GM23338 (cell line): Measurements from ENCODE around the gene SLC41A3. TPM values are rescaled to one million over a fixed set of nuclear protein-coding genes. Genes with fewer than 3 reads are reported as not detected.

ENCODE experiments used
- ATAC-seq: fragments of 200-7000 bp; cut with Tn5 transposase; 3 replicates; pipeline ENCODE4 v1.9.1; 2020
- DNase-seq: peaks from one replicate; pipeline ENCODE4 v3.0.0-alpha.2; 2015; ENCODE audit warnings: low spot score
- H2AFZ ChIP-seq: fragments of 200-600 bp; sonication (generic); 2 replicates; pipeline ENCODE4 v1.8.0; 2016; ENCODE audit warnings: antibody characterized with exemption, mild to moderate bottlenecking, moderate library complexity
- H3F3A ChIP-seq: fragments of 200-600 bp; sonication (generic); replicated peaks from 2 replicates; pipeline ENCODE4 v1.8.0; 2017; ENCODE audit warnings: antibody characterized with exemption, mixed run types, low read depth
- H3K27ac ChIP-seq: fragments of 200-600 bp; sonication (generic); 2 replicates; pipeline ENCODE4 v1.6.1; 2016; ENCODE audit warnings: low read depth
- H3K27me3 ChIP-seq: fragments of 200-600 bp; sonication (generic); 2 replicates; pipeline ENCODE4 v1.8.0; 2016; ENCODE audit warnings: mild to moderate bottlenecking, mixed run types, moderate library complexity; ENCODE audit not compliant: insufficient read depth
- H3K36me3 ChIP-seq: fragments of 200-600 bp; sonication (generic); 2 replicates; pipeline ENCODE4 v1.8.0; 2016; ENCODE audit warnings: mild to moderate bottlenecking; ENCODE audit not compliant: insufficient read depth
- H3K4me1 ChIP-seq: fragments of 200-600 bp; sonication (generic); 2 replicates; pipeline ENCODE4 v1.8.0; 2016; ENCODE audit warnings: mild to moderate bottlenecking, moderate library complexity; ENCODE audit not compliant: insufficient read depth
- H3K4me2 ChIP-seq: fragments of 200-600 bp; sonication (generic); 2 replicates; pipeline ENCODE4 v1.7.1; 2017; ENCODE audit warnings: mixed run types
- H3K4me3 ChIP-seq: fragments of 200-600 bp; sonication (generic); 2 replicates; pipeline ENCODE4 v1.6.1; 2016; ENCODE audit warnings: mixed run types
- H3K79me2 ChIP-seq: fragments of 200-600 bp; sonication (generic); replicated peaks from 2 replicates; pipeline ENCODE4 v1.8.0; 2017; ENCODE audit warnings: mild to moderate bottlenecking; ENCODE audit not compliant: insufficient read depth
- H3K9me2 ChIP-seq: fragments of 200-600 bp; sonication (generic); 2 replicates; pipeline ENCODE4 v1.8.0; 2017; ENCODE audit not compliant: insufficient read depth
- H4K20me1 ChIP-seq: fragments of 200-600 bp; sonication (generic); replicated peaks from 2 replicates; pipeline ENCODE4 v1.8.0; 2017; ENCODE audit warnings: mild to moderate bottlenecking; ENCODE audit not compliant: insufficient read depth
- H3K27ac Mint-ChIP-seq: 2 replicates; pipeline ENCODE4 v1.8.0; 2020; ENCODE audit warnings: inconsistent platforms, mild to moderate bottlenecking, moderate library complexity, mixed read lengths
- H3K27me3 Mint-ChIP-seq: 3 replicates; pipeline ENCODE4 v1.8.0; 2022; ENCODE audit warnings: low read depth, mild to moderate bottlenecking, moderate library complexity, mixed read lengths, inconsistent platforms; ENCODE audit not compliant: insufficient read depth, poor library complexity
- H3K36me3 Mint-ChIP-seq: 3 replicates; pipeline ENCODE4 v1.8.0; 2021; ENCODE audit warnings: low read depth, mild to moderate bottlenecking, inconsistent platforms, moderate library complexity, mixed read lengths
- H3K4me1 Mint-ChIP-seq: 3 replicates; pipeline ENCODE4 v1.8.0; 2020; ENCODE audit warnings: mild to moderate bottlenecking, inconsistent platforms, mixed read lengths
- H3K4me3 Mint-ChIP-seq: 3 replicates; pipeline ENCODE4 v1.8.0; 2021; ENCODE audit warnings: moderate library complexity, mild to moderate bottlenecking, inconsistent platforms, mixed read lengths
- H3K9me3 Mint-ChIP-seq: 3 replicates; pipeline ENCODE4 v1.8.0; 2020; ENCODE audit warnings: moderate library complexity, mild to moderate bottlenecking, inconsistent platforms, mixed read lengths
- CREB1 ChIP-seq: fragments of 250-450 bp; sonication (Bioruptor Pico); IDR thresholded peaks from 2 replicates; pipeline ENCODE4 v1.5.0; 2020; ENCODE audit warnings: low read depth, mild to moderate bottlenecking, moderate library complexity
- EZH2 ChIP-seq: fragments of 200-600 bp; sonication (generic); IDR thresholded peaks from one replicate; pipeline ENCODE4 v1.8.0; 2017; ENCODE audit warnings: antibody characterized with exemption, mild to moderate bottlenecking, low read depth; ENCODE audit not compliant: unreplicated experiment
- EZH2phosphoT487 ChIP-seq: fragments of 200-600 bp; sonication (generic); IDR thresholded peaks from one replicate; pipeline ENCODE4 v1.8.1; 2018; ENCODE audit warnings: antibody characterized with exemption; ENCODE audit not compliant: unreplicated experiment
- JUNB ChIP-seq: IDR thresholded peaks from one replicate; pipeline ENCODE4 v1.6.1; 2016; ENCODE audit warnings: antibody characterized with exemption; ENCODE audit not compliant: unreplicated experiment
- NANOG ChIP-seq: IDR thresholded peaks from 2 replicates; pipeline ENCODE4 v1.6.1; 2016; ENCODE audit warnings: antibody characterized with exemption, borderline replicate concordance
- POLR2AphosphoS5 ChIP-seq: IDR thresholded peaks from 2 replicates; pipeline ENCODE4 v1.6.1; 2016; ENCODE audit warnings: antibody characterized with exemption, low read depth
- STAT1 ChIP-seq: IDR thresholded peaks from one replicate; pipeline ENCODE4 v1.6.1; 2016; ENCODE audit warnings: antibody characterized with exemption; ENCODE audit not compliant: unreplicated experiment
- ZNF114 ChIP-seq: fragments of 250-450 bp; sonication (Bioruptor Pico); IDR thresholded peaks from 2 replicates; pipeline ENCODE4 v1.5.0; 2020; ENCODE audit warnings: mild to moderate bottlenecking, moderate library complexity
- ZNF331 ChIP-seq: fragments of 250-450 bp; sonication (Bioruptor Pico); IDR thresholded peaks from 2 replicates; pipeline ENCODE4 v1.5.0; 2020; ENCODE audit warnings: low read depth, mild to moderate bottlenecking, moderate library complexity
- polyA plus RNA-seq: library from polyadenylated mRNA; unstranded; fragments of >200 nt; fragmentation: Nextera tagmentation; extraction: Ambion mirVana; gene quantifications from 2 replicates; pipeline ENCODE4 v1.2.1, GENCODE V29; 2016
- total RNA-seq: library from RNA; depleted of rRNA; stranded (reverse); fragments of >200 nt; shearing (Covaris generic); gene quantifications from 2 replicates; pipeline ENCODE4 v1.2.3, GENCODE V29; 2014
- TF ChIP-seq, protein P1 (sequence below): IDR thresholded peaks from 2 replicates; pipeline ENCODE4 v1.6.1; 2016; ENCODE audit warnings: antibody characterized with exemption
- TF ChIP-seq, protein P2 (sequence below): fragments of 250-450 bp; sonication (Bioruptor Pico); IDR thresholded peaks from 2 replicates; pipeline ENCODE4 v1.5.0; 2020; ENCODE audit warnings: mild to moderate bottlenecking, moderate library complexity
- TF ChIP-seq, protein P3 (sequence below): IDR thresholded peaks from one replicate; pipeline ENCODE4 v1.6.1; 2018; ENCODE audit warnings: antibody characterized with exemption; ENCODE audit not compliant: unreplicated experiment
- TF ChIP-seq, protein P4 (sequence below), 2 experiments: fragments of 200-600 bp in 1 of 2; sonication (generic) in 1 of 2; conservative IDR thresholded peaks; 2 replicates each; pipeline versions ENCODE4 v1.5.1 to v1.6.1; 2016 to 2017; ENCODE audit warnings: antibody characterized with exemption in 2 of 2, low read depth in 2 of 2, mild to moderate bottlenecking in 2 of 2, moderate library complexity in 1 of 2

The SLC41A3 gene
- total and polyA plus RNA-seq, 2 experiments from 2014 or later = 12.1 to 29.8 TPM

DNA sequence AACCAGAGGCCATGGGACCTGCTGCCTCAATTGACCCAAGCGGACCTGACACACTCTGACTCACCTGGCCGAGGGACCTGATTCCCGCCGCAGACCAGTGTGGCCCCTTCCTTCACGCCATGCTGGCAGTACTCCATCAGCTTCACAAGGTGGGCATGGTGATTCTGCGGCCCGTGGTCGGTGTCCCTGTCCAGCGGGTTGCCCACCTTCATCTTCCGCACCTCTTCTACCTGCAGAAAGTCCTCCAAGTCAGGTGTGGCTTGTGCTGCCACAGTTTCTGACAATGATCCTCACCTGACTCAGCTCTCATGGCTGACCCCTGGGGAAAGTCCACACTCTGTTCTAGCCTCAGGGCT lies 25.9 kb upstream of the SLC41A3 start:
- Histone ChIP-seq H2AFZ (no peak overlapping the region), H3F3A (no peaks in the 10 kb centered on the region), H3K27ac (no peak overlapping the region), H3K79me2 (no peaks in the 10 kb centered on the region), H3K4me1 (no peaks in the 10 kb centered on the region), H3K36me3 (no peaks in the 10 kb centered on the region), H3K27me3 (no peaks in the 10 kb centered on the region), H4K20me1 (no peaks in the 10 kb centered on the region), H3K4me3 (no peak overlapping the region), H3K9me2 (no peaks in the 10 kb centered on the region), H3K4me2 (no peak overlapping the region)
- Mint-ChIP-seq H3K36me3 (no peaks in the 10 kb centered on the region), H3K9me3 (peaks cover 3% of the 10 kb centered on the region; the same call in 1 of the 3 replicates), H3K4me1 (no peaks in the 10 kb centered on the region), H3K27me3 (peaks cover 2% of the 10 kb centered on the region), H3K27ac (no peak overlapping the region), H3K4me3 (no peak overlapping the region)
- ATAC-seq (no peak), DNase-seq (no peak)
- TF ChIP-seq, protein P1, sequence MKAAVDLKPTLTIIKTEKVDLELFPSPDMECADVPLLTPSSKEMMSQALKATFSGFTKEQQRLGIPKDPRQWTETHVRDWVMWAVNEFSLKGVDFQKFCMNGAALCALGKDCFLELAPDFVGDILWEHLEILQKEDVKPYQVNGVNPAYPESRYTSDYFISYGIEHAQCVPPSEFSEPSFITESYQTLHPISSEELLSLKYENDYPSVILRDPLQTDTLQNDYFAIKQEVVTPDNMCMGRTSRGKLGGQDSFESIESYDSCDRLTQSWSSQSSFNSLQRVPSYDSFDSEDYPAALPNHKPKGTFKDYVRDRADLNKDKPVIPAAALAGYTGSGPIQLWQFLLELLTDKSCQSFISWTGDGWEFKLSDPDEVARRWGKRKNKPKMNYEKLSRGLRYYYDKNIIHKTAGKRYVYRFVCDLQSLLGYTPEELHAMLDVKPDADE = no peak
- TF ChIP-seq ZNF331 (CRISPR knock-in tag) = no peak
- TF ChIP-seq, protein P2, sequence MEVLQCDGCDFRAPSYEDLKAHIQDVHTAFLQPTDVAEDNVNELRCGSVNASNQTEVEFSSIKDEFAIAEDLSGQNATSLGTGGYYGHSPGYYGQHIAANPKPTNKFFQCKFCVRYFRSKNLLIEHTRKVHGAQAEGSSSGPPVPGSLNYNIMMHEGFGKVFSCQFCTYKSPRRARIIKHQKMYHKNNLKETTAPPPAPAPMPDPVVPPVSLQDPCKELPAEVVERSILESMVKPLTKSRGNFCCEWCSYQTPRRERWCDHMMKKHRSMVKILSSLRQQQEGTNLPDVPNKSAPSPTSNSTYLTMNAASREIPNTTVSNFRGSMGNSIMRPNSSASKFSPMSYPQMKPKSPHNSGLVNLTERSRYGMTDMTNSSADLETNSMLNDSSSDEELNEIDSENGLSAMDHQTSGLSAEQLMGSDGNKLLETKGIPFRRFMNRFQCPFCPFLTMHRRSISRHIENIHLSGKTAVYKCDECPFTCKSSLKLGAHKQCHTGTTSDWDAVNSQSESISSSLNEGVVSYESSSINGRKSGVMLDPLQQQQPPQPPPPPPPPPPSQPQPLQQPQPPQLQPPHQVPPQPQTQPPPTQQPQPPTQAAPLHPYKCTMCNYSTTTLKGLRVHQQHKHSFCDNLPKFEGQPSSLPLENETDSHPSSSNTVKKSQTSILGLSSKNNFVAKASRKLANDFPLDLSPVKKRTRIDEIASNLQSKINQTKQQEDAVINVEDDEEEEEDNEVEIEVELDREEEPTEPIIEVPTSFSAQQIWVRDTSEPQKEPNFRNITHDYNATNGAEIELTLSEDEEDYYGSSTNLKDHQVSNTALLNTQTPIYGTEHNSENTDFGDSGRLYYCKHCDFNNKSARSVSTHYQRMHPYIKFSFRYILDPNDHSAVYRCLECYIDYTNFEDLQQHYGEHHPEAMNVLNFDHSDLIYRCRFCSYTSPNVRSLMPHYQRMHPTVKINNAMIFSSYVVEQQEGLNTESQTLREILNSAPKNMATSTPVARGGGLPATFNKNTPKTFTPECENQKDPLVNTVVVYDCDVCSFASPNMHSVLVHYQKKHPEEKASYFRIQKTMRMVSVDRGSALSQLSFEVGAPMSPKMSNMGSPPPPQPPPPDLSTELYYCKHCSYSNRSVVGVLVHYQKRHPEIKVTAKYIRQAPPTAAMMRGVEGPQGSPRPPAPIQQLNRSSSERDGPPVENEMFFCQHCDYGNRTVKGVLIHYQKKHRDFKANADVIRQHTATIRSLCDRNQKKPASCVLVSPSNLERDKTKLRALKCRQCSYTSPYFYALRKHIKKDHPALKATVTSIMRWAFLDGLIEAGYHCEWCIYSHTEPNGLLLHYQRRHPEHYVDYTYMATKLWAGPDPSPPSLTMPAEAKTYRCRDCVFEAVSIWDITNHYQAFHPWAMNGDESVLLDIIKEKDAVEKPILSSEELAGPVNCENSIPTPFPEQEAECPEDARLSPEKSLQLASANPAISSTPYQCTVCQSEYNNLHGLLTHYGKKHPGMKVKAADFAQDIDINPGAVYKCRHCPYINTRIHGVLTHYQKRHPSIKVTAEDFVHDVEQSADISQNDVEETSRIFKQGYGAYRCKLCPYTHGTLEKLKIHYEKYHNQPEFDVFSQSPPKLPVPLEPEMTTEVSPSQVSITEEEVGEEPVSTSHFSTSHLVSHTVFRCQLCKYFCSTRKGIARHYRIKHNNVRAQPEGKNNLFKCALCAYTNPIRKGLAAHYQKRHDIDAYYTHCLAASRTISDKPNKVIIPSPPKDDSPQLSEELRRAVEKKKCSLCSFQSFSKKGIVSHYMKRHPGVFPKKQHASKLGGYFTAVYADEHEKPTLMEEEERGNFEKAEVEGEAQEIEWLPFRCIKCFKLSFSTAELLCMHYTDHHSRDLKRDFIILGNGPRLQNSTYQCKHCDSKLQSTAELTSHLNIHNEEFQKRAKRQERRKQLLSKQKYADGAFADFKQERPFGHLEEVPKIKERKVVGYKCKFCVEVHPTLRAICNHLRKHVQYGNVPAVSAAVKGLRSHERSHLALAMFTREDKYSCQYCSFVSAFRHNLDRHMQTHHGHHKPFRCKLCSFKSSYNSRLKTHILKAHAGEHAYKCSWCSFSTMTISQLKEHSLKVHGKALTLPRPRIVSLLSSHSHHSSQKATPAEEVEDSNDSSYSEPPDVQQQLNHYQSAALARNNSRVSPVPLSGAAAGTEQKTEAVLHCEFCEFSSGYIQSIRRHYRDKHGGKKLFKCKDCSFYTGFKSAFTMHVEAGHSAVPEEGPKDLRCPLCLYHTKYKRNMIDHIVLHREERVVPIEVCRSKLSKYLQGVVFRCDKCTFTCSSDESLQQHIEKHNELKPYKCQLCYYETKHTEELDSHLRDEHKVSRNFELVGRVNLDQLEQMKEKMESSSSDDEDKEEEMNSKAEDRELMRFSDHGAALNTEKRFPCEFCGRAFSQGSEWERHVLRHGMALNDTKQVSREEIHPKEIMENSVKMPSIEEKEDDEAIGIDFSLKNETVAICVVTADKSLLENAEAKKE = no peak
- TF ChIP-seq, protein P3, sequence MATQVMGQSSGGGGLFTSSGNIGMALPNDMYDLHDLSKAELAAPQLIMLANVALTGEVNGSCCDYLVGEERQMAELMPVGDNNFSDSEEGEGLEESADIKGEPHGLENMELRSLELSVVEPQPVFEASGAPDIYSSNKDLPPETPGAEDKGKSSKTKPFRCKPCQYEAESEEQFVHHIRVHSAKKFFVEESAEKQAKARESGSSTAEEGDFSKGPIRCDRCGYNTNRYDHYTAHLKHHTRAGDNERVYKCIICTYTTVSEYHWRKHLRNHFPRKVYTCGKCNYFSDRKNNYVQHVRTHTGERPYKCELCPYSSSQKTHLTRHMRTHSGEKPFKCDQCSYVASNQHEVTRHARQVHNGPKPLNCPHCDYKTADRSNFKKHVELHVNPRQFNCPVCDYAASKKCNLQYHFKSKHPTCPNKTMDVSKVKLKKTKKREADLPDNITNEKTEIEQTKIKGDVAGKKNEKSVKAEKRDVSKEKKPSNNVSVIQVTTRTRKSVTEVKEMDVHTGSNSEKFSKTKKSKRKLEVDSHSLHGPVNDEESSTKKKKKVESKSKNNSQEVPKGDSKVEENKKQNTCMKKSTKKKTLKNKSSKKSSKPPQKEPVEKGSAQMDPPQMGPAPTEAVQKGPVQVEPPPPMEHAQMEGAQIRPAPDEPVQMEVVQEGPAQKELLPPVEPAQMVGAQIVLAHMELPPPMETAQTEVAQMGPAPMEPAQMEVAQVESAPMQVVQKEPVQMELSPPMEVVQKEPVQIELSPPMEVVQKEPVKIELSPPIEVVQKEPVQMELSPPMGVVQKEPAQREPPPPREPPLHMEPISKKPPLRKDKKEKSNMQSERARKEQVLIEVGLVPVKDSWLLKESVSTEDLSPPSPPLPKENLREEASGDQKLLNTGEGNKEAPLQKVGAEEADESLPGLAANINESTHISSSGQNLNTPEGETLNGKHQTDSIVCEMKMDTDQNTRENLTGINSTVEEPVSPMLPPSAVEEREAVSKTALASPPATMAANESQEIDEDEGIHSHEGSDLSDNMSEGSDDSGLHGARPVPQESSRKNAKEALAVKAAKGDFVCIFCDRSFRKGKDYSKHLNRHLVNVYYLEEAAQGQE = no peak
- no peak for TF ChIP-seq STAT1
- no peak for TF ChIP-seq ZNF114 (CRISPR knock-in tag)
- TF ChIP-seq EZH2 = no peak
- TF ChIP-seq, protein P4, sequence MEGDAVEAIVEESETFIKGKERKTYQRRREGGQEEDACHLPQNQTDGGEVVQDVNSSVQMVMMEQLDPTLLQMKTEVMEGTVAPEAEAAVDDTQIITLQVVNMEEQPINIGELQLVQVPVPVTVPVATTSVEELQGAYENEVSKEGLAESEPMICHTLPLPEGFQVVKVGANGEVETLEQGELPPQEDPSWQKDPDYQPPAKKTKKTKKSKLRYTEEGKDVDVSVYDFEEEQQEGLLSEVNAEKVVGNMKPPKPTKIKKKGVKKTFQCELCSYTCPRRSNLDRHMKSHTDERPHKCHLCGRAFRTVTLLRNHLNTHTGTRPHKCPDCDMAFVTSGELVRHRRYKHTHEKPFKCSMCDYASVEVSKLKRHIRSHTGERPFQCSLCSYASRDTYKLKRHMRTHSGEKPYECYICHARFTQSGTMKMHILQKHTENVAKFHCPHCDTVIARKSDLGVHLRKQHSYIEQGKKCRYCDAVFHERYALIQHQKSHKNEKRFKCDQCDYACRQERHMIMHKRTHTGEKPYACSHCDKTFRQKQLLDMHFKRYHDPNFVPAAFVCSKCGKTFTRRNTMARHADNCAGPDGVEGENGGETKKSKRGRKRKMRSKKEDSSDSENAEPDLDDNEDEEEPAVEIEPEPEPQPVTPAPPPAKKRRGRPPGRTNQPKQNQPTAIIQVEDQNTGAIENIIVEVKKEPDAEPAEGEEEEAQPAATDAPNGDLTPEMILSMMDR (conservative IDR thresholded peaks at IDR 0.05; ENCODE audit: low read depth in 2 of 2) = no peak
- TF ChIP-seq POLR2AphosphoS5 = no peak
- no peak for TF ChIP-seq NANOG
- TF ChIP-seq EZH2phosphoT487 = no peak
- no peak for TF ChIP-seq CREB1 (CRISPR knock-in tag)
- TF ChIP-seq JUNB = no peak
